Smooth muscle cell (in vitro differentiated cells): ENCODE results near the gene CHST10. TPM values are rescaled to one million over a fixed set of nuclear protein-coding genes. Genes with fewer than 3 reads are reported as not detected.

Source experiments
- DNase-seq: peaks from one replicate; lab custom pipeline; 2025; ENCODE audit not compliant: unreplicated experiment; lab: John Stamatoyannopoulos, UW
- H2AFZ ChIP-seq: fragments of 200-600 bp; sonication (generic); 2 replicates; pipeline ENCODE4 v1.6.0; 2016; ENCODE audit warnings: antibody characterized with exemption, low read depth, mild to moderate bottlenecking
- H3F3A ChIP-seq: fragments of 200-600 bp; sonication (generic); 2 replicates; pipeline ENCODE4 v1.6.0; 2017; ENCODE audit warnings: antibody characterized with exemption, low read depth
- H3K27ac ChIP-seq: fragments of 200-600 bp; sonication (generic); 2 replicates; pipeline ENCODE4 v1.5.1; 2016; ENCODE audit warnings: low read depth, mild to moderate bottlenecking
- H3K27me3 ChIP-seq: fragments of 200-600 bp; sonication (generic); 2 replicates; pipeline ENCODE4 v1.6.1; 2016; ENCODE audit warnings: low read depth, mild to moderate bottlenecking
- H3K36me3 ChIP-seq: fragments of 200-600 bp; sonication (generic); 2 replicates; pipeline ENCODE4 v1.5.1; 2016; ENCODE audit warnings: low read depth
- H3K4me1 ChIP-seq: fragments of 200-600 bp; sonication (generic); 2 replicates; pipeline ENCODE4 v1.5.1; 2016; ENCODE audit warnings: low read depth
- H3K4me2 ChIP-seq: fragments of 200-600 bp; sonication (generic); 2 replicates; pipeline ENCODE4 v1.6.0; 2016; ENCODE audit warnings: mild to moderate bottlenecking
- H3K4me3 ChIP-seq: fragments of 200-600 bp; sonication (generic); 2 replicates; pipeline ENCODE4 v1.5.1; 2016; ENCODE audit warnings: mild to moderate bottlenecking
- H3K79me2 ChIP-seq: fragments of 200-600 bp; sonication (generic); 2 replicates; pipeline ENCODE4 v1.6.0; 2016; ENCODE audit warnings: low read depth, mild to moderate bottlenecking
- H3K9ac ChIP-seq: fragments of 200-600 bp; sonication (generic); 2 replicates; pipeline ENCODE4 v1.6.0; 2016; ENCODE audit warnings: low read depth
- H3K9me3 ChIP-seq: fragments of 200-600 bp; sonication (generic); replicated peaks from 2 replicates; pipeline ENCODE4 v1.5.1; 2016; ENCODE audit warnings: low read depth
- H4K20me1 ChIP-seq: fragments of 200-600 bp; sonication (generic); 2 replicates; pipeline ENCODE4 v1.6.0; 2016; ENCODE audit warnings: low read depth
- WGBS: methylation state at CpG from one replicate; pipeline ENCODE4 v1.1.7; 2016; ENCODE audit warnings: low lambda C conversion rate; 5-methylcytosine and 5-hydroxymethylcytosine counted together
- polyA plus RNA-seq: library from polyadenylated mRNA; unstranded; fragments of >200 nt; fragmentation: Nextera tagmentation; extraction: Ambion mirVana; gene quantifications from 2 replicates; pipeline ENCODE4 v1.2.1, GENCODE V29; 2016
- total RNA-seq: library from RNA; depleted of rRNA; stranded (reverse); fragments of >200 nt; gene quantifications from 2 replicates; pipeline ENCODE4 v1.2.3, GENCODE V29; 2014
- TF ChIP-seq, protein P1 (sequence below): fragments of 200-600 bp; sonication (generic); IDR thresholded peaks from 2 replicates; pipeline ENCODE4 v1.5.1; 2017; ENCODE audit warnings: borderline replicate concordance, mild to moderate bottlenecking, antibody characterized with exemption; ENCODE audit not compliant: insufficient read depth, poor library complexity, severe bottlenecking

Gene CHST10
- total and polyA plus RNA-seq, 2 experiments from 2014 or later, result 8.9 to 9.5 TPM

DNA sequence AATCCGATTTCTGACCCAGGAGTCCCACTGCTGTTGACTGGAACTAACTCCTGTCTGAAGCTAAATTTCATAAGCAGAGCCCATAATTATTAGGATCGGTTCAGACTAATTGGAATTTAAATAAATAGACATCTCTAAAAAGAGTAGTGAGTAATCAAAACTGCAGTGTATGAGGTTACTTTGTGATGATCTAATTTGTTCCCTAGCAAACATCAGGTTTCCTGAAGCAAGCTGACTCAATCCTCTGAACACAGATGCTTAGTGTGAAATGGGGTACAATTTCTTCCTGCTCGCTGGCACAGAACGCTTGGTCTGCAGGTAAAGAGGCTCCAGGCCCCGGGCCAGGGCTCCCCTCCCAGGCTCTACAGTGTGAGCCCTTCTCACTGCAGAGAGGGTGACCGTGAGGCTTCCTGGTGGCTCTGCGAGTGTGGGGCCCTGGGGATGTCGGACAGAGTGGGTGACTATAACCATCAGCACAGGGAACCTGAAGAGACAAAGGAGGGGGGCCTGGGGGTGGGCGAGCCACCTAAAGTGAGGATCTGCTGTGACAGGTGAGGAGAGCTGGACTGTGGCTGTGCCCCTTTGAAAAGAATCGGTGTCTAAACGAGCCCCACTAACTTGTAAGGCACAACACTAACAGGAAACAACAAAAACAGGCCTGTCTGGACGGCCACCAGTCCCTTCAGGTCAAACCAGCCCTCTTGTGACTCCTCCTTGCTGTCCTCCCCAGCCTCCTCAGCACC lies 20.2 kb downstream of the CHST10 start:
- Histone ChIP-seq H3K27ac (no peak overlapping the region), H3K4me1 (no peaks in the 10 kb centered on the region), H3K36me3 (peaks cover 5% of the 10 kb centered on the region), H4K20me1 (no peaks in the 10 kb centered on the region), H3K9me3 (no peaks in the 10 kb centered on the region), H3K79me2 (no peaks in the 10 kb centered on the region), H3K4me3 (no peak overlapping the region), H3K4me2 (no peak overlapping the region), H3F3A (no peaks in the 10 kb centered on the region), H2AFZ (no peak overlapping the region), H3K27me3 (no peaks in the 10 kb centered on the region), H3K9ac (no peak overlapping the region)
- WGBS, result 87% methylated on average over 12 of the region's 12 CpGs
- DNase-seq, result no peak
- TF ChIP-seq, protein P1, sequence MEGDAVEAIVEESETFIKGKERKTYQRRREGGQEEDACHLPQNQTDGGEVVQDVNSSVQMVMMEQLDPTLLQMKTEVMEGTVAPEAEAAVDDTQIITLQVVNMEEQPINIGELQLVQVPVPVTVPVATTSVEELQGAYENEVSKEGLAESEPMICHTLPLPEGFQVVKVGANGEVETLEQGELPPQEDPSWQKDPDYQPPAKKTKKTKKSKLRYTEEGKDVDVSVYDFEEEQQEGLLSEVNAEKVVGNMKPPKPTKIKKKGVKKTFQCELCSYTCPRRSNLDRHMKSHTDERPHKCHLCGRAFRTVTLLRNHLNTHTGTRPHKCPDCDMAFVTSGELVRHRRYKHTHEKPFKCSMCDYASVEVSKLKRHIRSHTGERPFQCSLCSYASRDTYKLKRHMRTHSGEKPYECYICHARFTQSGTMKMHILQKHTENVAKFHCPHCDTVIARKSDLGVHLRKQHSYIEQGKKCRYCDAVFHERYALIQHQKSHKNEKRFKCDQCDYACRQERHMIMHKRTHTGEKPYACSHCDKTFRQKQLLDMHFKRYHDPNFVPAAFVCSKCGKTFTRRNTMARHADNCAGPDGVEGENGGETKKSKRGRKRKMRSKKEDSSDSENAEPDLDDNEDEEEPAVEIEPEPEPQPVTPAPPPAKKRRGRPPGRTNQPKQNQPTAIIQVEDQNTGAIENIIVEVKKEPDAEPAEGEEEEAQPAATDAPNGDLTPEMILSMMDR, result no peak

DNA sequence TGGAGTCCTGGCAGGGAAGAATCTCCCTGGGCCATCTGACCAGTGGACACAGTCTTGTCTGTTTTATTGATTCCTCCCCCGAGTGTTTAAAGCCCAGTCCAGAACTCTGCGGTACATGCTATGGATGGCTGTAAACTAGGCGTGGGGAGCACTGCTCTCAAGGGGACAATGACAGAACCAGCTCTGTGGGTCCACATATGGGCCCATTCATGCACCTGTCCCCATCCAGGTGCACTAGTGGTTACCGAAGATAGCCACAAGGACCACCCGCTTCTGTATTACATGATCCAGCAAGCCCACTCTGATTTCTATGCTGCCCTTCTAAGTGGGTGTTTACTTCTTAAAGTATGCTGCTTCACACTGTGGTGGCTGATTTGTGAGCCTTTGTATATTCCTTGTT lies 21.0 kb downstream of the CHST10 start:
- H3F3A ChIP-seq, result no peaks in the 10 kb centered on the region
- no peaks in the 10 kb centered on the region for H3K9me3 ChIP-seq
- WGBS, result 90% methylated on average over 5 of the region's 5 CpGs
- TF ChIP-seq, protein P1, result no peak
- H3K79me2 ChIP-seq, result no peaks in the 10 kb centered on the region
- no peak overlapping the region for H3K27ac ChIP-seq
- H3K4me3 ChIP-seq, result no peak overlapping the region
- H3K4me2 ChIP-seq, result no peak overlapping the region
- no peak overlapping the region for H3K9ac ChIP-seq
- no peaks in the 10 kb centered on the region for H3K4me1 ChIP-seq
- H3K36me3 ChIP-seq, result peaks cover under 1% of the 10 kb centered on the region
- no peaks in the 10 kb centered on the region for H3K27me3 ChIP-seq
- no peak for DNase-seq
- no peaks in the 10 kb centered on the region for H4K20me1 ChIP-seq
- no peak overlapping the region for H2AFZ ChIP-seq

- H3K9ac ChIP-seq, result no peak overlapping the region
- TF ChIP-seq, protein P1, result no peak
- WGBS, result 95% methylated on average over 15 of the region's 15 CpGs
- no peak overlapping the region for H3K4me2 ChIP-seq
- no peak for DNase-seq
- H3K36me3 ChIP-seq, result no peaks in the 10 kb centered on the region
- H3K4me3 ChIP-seq, result no peak overlapping the region
- no peak overlapping the region for H2AFZ ChIP-seq
- no peaks in the 10 kb centered on the region for H3K4me1 ChIP-seq
- no peak overlapping the region for H3K27ac ChIP-seq
- no peaks in the 10 kb centered on the region for H4K20me1 ChIP-seq
- H3K79me2 ChIP-seq, result no peaks in the 10 kb centered on the region
- H3K9me3 ChIP-seq, result no peaks in the 10 kb centered on the region
- no peaks in the 10 kb centered on the region for H3K27me3 ChIP-seq
- no peaks in the 10 kb centered on the region for H3F3A ChIP-seq
These were observed 21.7 kb downstream of the CHST10 start for GRCh38 chr2:100395532-100396350.
